GM21447 (cell line): ENCODE data around the gene ESM1.
"Not testable (repeated sequence)": the region's sequence is repeated elsewhere in the genome, so short reads cannot be mapped to it uniquely, and the experiment has no call there.

ENCODE experiments used
- ATAC-seq: cut with Tn5 transposase; IDR thresholded peaks from one replicate; pipeline ENCODE4 v1.9.1; 2021; ENCODE audit not compliant: unreplicated experiment

The ESM1 gene

DNA sequence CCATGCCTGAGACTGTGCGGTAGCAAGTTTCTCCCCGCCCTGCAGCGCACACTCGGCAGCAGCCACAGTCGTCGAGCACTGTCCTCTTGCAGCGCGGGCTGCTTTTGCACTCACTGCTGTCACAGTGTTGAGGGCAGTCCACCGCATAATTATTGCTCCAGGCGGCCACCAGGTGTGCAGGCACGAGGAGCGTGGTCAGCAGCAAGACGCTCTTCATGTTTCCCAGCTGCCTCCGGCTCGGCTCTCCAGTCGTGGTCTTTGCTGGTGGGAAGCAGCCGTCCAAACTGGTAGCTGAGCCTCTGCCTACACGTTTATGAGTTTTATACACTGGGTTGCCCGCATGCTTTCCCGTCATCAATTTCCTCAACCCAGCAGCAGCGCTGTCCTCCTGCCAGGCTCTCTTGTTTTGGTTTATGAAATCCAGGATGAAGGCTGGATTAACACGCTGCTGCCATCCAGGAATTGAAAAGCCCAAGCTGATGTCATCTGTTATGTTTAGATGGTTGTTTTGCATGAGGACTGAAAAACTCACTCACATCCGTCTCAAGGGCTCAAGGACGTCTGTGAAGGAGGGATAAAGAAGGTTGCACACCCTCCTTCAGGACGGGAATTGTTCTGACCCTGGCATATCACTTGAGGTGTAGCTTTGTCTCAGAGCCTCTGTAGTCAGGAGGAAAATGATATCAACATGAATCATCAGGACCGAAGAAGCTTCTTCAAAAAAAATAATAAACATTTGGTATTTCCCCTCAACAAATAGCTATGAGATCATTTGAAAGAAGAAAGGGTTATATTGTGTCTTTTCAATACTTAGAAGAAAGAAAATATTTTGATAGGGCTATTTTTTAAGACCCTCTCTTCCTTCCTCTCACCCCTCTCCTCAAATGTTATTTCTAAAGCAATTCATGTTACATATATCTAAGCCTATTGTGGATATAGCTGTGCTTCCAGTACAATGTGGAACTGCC, at the start of gene ESM1:
ESM1 (minus strand) TSS at position 293 of the 968 bp plus-strand sequence; CDS start at position 217, 76 bp downstream.
- ATAC-seq = no peak

DNA sequence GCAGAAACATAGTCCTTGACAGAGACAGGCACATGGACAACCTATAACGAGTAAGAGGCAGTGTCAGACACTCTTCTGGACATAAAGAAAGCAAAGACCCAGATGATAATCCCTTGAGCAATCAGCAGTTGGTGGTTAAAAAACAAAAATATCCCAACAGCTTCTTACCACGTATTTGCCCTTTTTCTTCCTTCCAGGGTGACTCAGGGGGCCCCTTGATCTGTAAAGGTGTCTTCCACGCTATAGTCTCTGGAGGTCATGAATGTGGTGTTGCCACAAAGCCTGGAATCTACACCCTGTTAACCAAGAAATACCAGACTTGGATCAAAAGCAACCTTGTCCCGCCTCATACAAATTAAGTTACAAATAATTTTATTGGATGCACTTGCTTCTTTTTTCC, 48.2 kb upstream of the ESM1 start:
- ATAC-seq = no peak

DNA sequence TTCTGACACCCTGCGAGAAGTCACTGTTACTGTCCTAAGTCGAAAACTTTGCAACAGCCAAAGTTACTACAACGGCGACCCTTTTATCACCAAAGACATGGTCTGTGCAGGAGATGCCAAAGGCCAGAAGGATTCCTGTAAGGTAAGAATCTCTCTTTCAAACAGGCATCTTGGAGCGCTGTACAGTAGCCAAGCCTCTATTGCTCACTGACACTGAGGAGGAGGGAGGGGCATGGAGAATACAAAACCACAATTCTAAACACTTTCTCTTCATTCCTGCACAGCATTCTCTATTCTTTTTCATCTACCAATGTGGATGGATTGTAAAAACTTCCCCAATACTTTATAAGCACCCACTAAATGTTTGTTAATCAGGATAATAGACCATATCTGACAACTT, 46.1 kb upstream of the ESM1 start:
- no peak for ATAC-seq

- no peak for ATAC-seq
Measured at GRCh38 chr5:55030676-55031369, 45.4 kb upstream of the ESM1 start.

- ATAC-seq = no peak
Measured at GRCh38 chr5:55030220-55030619, 44.8 kb upstream of the ESM1 start.

- ATAC-seq = no peak
Measured at GRCh38 chr5:55027595-55027994, 42.2 kb upstream of the ESM1 start.

DNA sequence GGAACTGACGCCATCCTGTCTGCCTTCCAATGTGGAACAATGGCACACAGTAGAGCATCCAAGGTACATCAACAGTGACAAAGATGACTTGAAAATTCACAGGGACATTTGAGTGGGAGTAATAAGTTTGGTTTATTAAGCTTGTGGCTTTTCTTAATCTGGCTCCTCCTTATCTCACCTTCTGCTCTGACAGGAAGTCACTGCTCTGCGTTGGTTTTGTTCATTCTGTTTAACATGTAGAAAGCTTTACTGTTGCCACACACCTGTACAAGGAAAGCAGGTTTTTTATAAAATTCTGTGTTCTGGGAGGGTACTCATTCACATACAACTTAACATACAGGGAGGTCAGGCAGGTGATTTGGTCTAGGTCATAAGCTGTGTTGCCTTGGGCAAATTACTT, 37.1 kb upstream of the ESM1 start:
- ATAC-seq = no peak

- ATAC-seq = no peak
Measured at GRCh38 chr5:55021821-55022220, 36.4 kb upstream of the ESM1 start.

GRCh38 chr5:55021410-55021809, 36.0 kb upstream of the ESM1 start:
- no peak for ATAC-seq

- ATAC-seq = not testable (repeated sequence)
Measured at GRCh38 chr5:55010149-55010548, 24.8 kb upstream of the ESM1 start.

GRCh38 chr5:55004729-55005128, 19.3 kb upstream of the ESM1 start:
- ATAC-seq = no peak

- no peak for ATAC-seq
Measured at GRCh38 chr5:55003432-55004065, 18.2 kb upstream of the ESM1 start.

- not testable (repeated sequence) for ATAC-seq
Measured at GRCh38 chr5:55002166-55002565, 16.8 kb upstream of the ESM1 start.

GRCh38 chr5:54997081-54997480, 11.7 kb upstream of the ESM1 start:
- ATAC-seq = no peak

DNA sequence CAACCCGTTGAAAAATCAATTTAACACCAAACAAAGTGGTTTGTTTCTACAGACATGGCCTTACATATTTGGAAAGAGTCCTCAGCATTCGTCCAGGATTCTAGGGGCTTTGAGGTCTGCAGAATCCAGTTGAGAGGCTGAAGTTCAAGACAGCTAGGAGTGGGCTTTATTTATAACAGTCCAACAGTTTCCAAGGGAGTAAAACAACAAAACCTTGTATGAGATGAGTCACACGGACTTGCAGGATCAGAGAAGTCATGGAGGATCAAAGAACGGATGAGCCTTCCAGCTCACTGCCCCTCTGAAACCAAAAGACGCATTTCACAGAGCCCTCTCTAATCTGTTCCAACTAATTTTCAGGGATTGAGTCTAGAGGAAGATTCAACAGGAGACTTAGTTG, 11.1 kb upstream of the ESM1 start:
- ATAC-seq = no peak

- ATAC-seq = no peak
Measured at GRCh38 chr5:54995168-54995567, 9.8 kb upstream of the ESM1 start.

DNA sequence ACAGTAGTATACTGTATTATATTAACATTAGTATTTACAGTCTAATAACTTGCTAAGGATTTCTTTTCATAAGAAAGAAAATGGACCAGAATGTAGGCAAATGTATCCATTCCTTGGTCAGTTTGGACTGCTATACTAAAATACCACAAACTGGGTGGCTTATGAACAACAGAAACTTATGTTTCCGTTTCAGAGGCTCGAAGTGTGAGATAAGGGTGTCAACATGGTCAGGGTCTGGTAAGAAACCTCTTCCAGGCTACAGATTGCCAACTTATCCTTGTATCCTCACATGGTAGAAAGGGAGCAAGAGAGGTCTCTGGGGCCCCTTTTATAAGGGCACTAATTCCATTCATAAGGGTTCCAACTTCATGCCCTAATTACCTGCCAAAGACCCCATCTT, 9.2 kb upstream of the ESM1 start:
- ATAC-seq = no peak

GRCh38 chr5:54993318-54993717, 7.9 kb upstream of the ESM1 start:
- ATAC-seq = no peak

- ATAC-seq = no peak
Measured at GRCh38 chr5:54991416-54991815, 6.0 kb upstream of the ESM1 start.

- no peak for ATAC-seq
Measured at GRCh38 chr5:54990841-54991258, 5.5 kb upstream of the ESM1 start.

DNA sequence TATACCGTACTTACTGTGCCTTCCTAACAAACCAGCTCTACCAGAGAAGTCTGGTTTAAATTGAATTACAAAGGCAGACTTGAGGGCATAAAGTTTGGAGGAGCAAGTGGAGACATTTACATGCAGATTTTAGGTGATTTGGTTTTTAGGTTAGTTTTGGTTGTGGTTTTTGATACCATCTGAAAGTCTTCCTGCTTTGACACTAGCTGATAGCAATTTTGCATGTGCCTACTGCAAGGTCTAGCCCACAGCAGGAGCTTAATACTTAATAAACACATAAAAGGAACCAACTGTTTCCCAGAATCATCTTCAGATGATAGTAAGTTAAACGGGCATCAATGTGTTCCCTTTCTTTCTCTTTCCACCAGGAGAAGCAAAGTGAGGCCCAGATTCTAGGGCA, 3.4 kb upstream of the ESM1 start:
- ATAC-seq = no peak

DNA sequence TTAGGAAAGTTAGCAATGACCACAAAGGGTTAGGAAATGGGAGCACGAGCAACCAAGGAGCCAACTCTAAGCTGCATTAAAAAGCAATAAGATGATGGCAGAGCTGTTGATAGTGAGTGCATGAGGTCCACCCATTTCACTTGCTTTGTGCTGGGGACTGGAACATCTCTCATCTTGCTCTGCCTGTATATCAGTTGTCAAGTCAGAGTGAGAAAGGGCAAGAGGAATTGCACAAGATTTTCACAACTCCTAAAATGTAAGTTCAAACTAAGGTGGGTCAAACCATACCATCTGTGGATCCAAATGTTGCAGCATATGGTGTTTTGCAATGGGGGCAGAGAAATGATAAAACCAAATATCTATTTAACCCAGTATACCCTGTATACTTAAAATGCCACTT, 2.8 kb upstream of the ESM1 start:
- ATAC-seq = no peak
